Measurements from ENCODE around the gene BMP8B. TPM values are rescaled to one million over a fixed set of nuclear protein-coding genes. Genes with fewer than 3 reads are reported as not detected.

BMP8B gene
- total and polyA plus RNA-seq, 2 experiments from 2014 or later: not detected

GRCh38 chr1:39762550-39763540 lies 25.8 kb downstream of the BMP8B start:
- no peaks in the 10 kb centered on the region for H4K20me1 ChIP-seq (ENCODE audit: insufficient read depth)
- no peak overlapping the region for H3K9ac ChIP-seq
- TF ChIP-seq EZH2phosphoT487 (IDR thresholded peaks at IDR 0.05; ENCODE audit: insufficient read depth, low read depth) (no peak), EZH2 (IDR thresholded peaks at IDR 0.05; ENCODE audit: insufficient read depth, poor library complexity, severe bottlenecking) (no peak)
- no peak overlapping the region for H3K4me2 ChIP-seq (ENCODE audit: unreplicated experiment)
- H3K9me2 ChIP-seq (ENCODE audit: insufficient read depth): no peaks in the 10 kb centered on the region
- no peaks in the 10 kb centered on the region for H3K4me1 ChIP-seq (ENCODE audit: insufficient read depth)
- H3K36me3 ChIP-seq (ENCODE audit: low read depth): no peaks in the 10 kb centered on the region
- no peaks in the 10 kb centered on the region for H3K9me3 ChIP-seq (ENCODE audit: low read depth)
- no peak for DNase-seq
- no peak overlapping the region for H2AFZ ChIP-seq
- WGBS, 2 experiments (ENCODE audit: low coverage in 1 of 2, low lambda C conversion rate in 2 of 2, missing lambda C conversion rate in 2 of 2): 78 to 89% methylated on average over 22 to 28 of the region's 30 CpGs
- H3K4me3 ChIP-seq: no peak overlapping the region
- in situ Hi-C loops (cut with MboI): no loop called here
- no peaks in the 10 kb centered on the region for H3K27me3 ChIP-seq (replicated peaks; ENCODE audit: insufficient read depth)
- no peak overlapping the region for H3K27ac ChIP-seq
- H3K79me2 ChIP-seq (ENCODE audit: insufficient read depth): no peaks in the 10 kb centered on the region
- H3F3A ChIP-seq (ENCODE audit: insufficient read depth): no peaks in the 10 kb centered on the region

- no peak for DNase-seq
- no peak overlapping the region for H3K9ac ChIP-seq
- H3K9me2 ChIP-seq (ENCODE audit: insufficient read depth): no peaks in the 10 kb centered on the region
- 78 to 83% methylated on average over 16 of the region's 16 CpGs for WGBS, 2 experiments (ENCODE audit: low coverage in 1 of 2, low lambda C conversion rate in 2 of 2, missing lambda C conversion rate in 2 of 2)
- no peaks in the 10 kb centered on the region; the same call in 1 of the 2 replicates for H3K36me3 ChIP-seq (ENCODE audit: low read depth)
- no peak overlapping the region for H3K4me3 ChIP-seq
- no peaks in the 10 kb centered on the region for H4K20me1 ChIP-seq (ENCODE audit: insufficient read depth)
- no peak overlapping the region for H3K4me2 ChIP-seq (ENCODE audit: unreplicated experiment)
- H3F3A ChIP-seq (ENCODE audit: insufficient read depth): no peaks in the 10 kb centered on the region
- in situ Hi-C loops (cut with MboI): no loop called here
- TF ChIP-seq EZH2 (IDR thresholded peaks at IDR 0.05; ENCODE audit: insufficient read depth, poor library complexity, severe bottlenecking): no peak
- TF ChIP-seq EZH2phosphoT487 (IDR thresholded peaks at IDR 0.05; ENCODE audit: insufficient read depth, low read depth): no peak
- H2AFZ ChIP-seq: no peak overlapping the region
- H3K79me2 ChIP-seq (ENCODE audit: insufficient read depth): no peaks in the 10 kb centered on the region
- H3K27me3 ChIP-seq (replicated peaks; ENCODE audit: insufficient read depth): no peaks in the 10 kb centered on the region
- H3K9me3 ChIP-seq (ENCODE audit: low read depth): no peaks in the 10 kb centered on the region
- H3K4me1 ChIP-seq (ENCODE audit: insufficient read depth): no peaks in the 10 kb centered on the region
- no peak overlapping the region for H3K27ac ChIP-seq
These were observed 27.0 kb downstream of the BMP8B start for GRCh38 chr1:39761557-39762260.

GRCh38 chr1:39761016-39761415 lies 27.6 kb downstream of the BMP8B start:
- Histone ChIP-seq H3K79me2 (ENCODE audit: insufficient read depth) (no peaks in the 10 kb centered on the region), H3K9ac (no peak overlapping the region), H3K27me3 (replicated peaks; ENCODE audit: insufficient read depth) (no peaks in the 10 kb centered on the region), H3K9me3 (ENCODE audit: low read depth) (no peaks in the 10 kb centered on the region), H3K4me3 (no peak overlapping the region), H3K36me3 (ENCODE audit: low read depth) (no peaks in the 10 kb centered on the region; the same call in 1 of the 2 replicates), H3K27ac (no peak overlapping the region), H3K4me2 (ENCODE audit: unreplicated experiment) (no peak overlapping the region), H3K9me2 (ENCODE audit: insufficient read depth) (no peaks in the 10 kb centered on the region), H3F3A (ENCODE audit: insufficient read depth) (no peaks in the 10 kb centered on the region), H4K20me1 (ENCODE audit: insufficient read depth) (no peaks in the 10 kb centered on the region), H3K4me1 (ENCODE audit: insufficient read depth) (no peaks in the 10 kb centered on the region), H2AFZ (no peak overlapping the region)
- no peak for DNase-seq
- 72 to 74% methylated on average over 9 of the region's 9 CpGs for WGBS, 2 experiments (ENCODE audit: low coverage in 1 of 2, low lambda C conversion rate in 2 of 2, missing lambda C conversion rate in 2 of 2)
- TF ChIP-seq EZH2phosphoT487 (IDR thresholded peaks at IDR 0.05; ENCODE audit: insufficient read depth, low read depth) (no peak), EZH2 (IDR thresholded peaks at IDR 0.05; ENCODE audit: insufficient read depth, poor library complexity, severe bottlenecking) (no peak)
- in situ Hi-C loops (cut with MboI): no loop called here

GRCh38 chr1:39760074-39761008 lies 28.3 kb downstream of the BMP8B start:
- TF ChIP-seq EZH2phosphoT487 (IDR thresholded peaks at IDR 0.05; ENCODE audit: insufficient read depth, low read depth): no peak
- TF ChIP-seq EZH2 (IDR thresholded peaks at IDR 0.05; ENCODE audit: insufficient read depth, poor library complexity, severe bottlenecking): no peak
- H3K36me3 ChIP-seq (ENCODE audit: low read depth): no peaks in the 10 kb centered on the region; the same call in 1 of the 2 replicates
- no peaks in the 10 kb centered on the region for H3K9me2 ChIP-seq (ENCODE audit: insufficient read depth)
- no peaks in the 10 kb centered on the region for H3K79me2 ChIP-seq (ENCODE audit: insufficient read depth)
- no peak overlapping the region for H3K4me2 ChIP-seq (ENCODE audit: unreplicated experiment)
- no peaks in the 10 kb centered on the region for H3K4me1 ChIP-seq (ENCODE audit: insufficient read depth)
- WGBS, 2 experiments (ENCODE audit: low coverage in 1 of 2, low lambda C conversion rate in 2 of 2, missing lambda C conversion rate in 2 of 2): 82 to 89% methylated on average over 14 to 16 of the region's 16 CpGs
- no peak overlapping the region for H3K4me3 ChIP-seq
- no peaks in the 10 kb centered on the region for H3F3A ChIP-seq (ENCODE audit: insufficient read depth)
- H4K20me1 ChIP-seq (ENCODE audit: insufficient read depth): no peaks in the 10 kb centered on the region
- no peaks in the 10 kb centered on the region for H3K9me3 ChIP-seq (ENCODE audit: low read depth)
- no peak overlapping the region for H3K27ac ChIP-seq
- no peak for DNase-seq
- H2AFZ ChIP-seq: no peak overlapping the region
- no peak overlapping the region for H3K9ac ChIP-seq
- in situ Hi-C loops (cut with MboI): no loop called here
- H3K27me3 ChIP-seq (replicated peaks; ENCODE audit: insufficient read depth): no peaks in the 10 kb centered on the region

All from GM23248 (cell line).